HG03342 (cell line): Measurements from ENCODE around the gene SLC16A7.
"Not testable (repeated sequence)": the region's sequence is repeated elsewhere in the genome, so short reads cannot be mapped to it uniquely, and the experiment has no call there.

Source experiments
- ATAC-seq: cut with Tn5 transposase; IDR thresholded peaks from one replicate; pipeline ENCODE4 v1.9.1; 2021; ENCODE audit warnings: mild to moderate bottlenecking, moderate library complexity; ENCODE audit not compliant: unreplicated experiment

Gene SLC16A7

GRCh38 chr12:59733200-59733599 lies 137.4 kb downstream of the SLC16A7 start:
- ATAC-seq, result no peak

- no peak for ATAC-seq
Observed at GRCh38 chr12:59734371-59734770, 138.5 kb downstream of the SLC16A7 start.

- no peak for ATAC-seq
Observed at GRCh38 chr12:59735231-59735630, 139.4 kb downstream of the SLC16A7 start.

GRCh38 chr12:59736359-59736758 lies 140.5 kb downstream of the SLC16A7 start:
- no peak for ATAC-seq

GRCh38 chr12:59736786-59737185 lies 141.0 kb downstream of the SLC16A7 start:
- ATAC-seq, result no peak

GRCh38 chr12:59737725-59738463 lies 142.1 kb downstream of the SLC16A7 start:
- peak; percentile 70 for ATAC-seq

- ATAC-seq, result no peak
Observed at GRCh38 chr12:59742841-59743240, 147.0 kb downstream of the SLC16A7 start.

GRCh38 chr12:59744564-59744963 lies 148.7 kb downstream of the SLC16A7 start:
- ATAC-seq, result no peak

- not testable (repeated sequence) for ATAC-seq
Observed at GRCh38 chr12:59751091-59751490, 155.3 kb downstream of the SLC16A7 start.

- ATAC-seq, result no peak
Observed at GRCh38 chr12:59761542-59761941, 165.7 kb downstream of the SLC16A7 start.

- ATAC-seq, result no peak
Observed at GRCh38 chr12:59763835-59764234, 168.0 kb downstream of the SLC16A7 start.

GRCh38 chr12:59768031-59768430 lies 172.2 kb downstream of the SLC16A7 start:
- no peak for ATAC-seq

GRCh38 chr12:59780605-59781135 lies 184.8 kb downstream of the SLC16A7 start:
- no peak for ATAC-seq

- ATAC-seq, result no peak
Observed at GRCh38 chr12:59787610-59788009, 191.8 kb downstream of the SLC16A7 start.

GRCh38 chr12:59792647-59793046 lies 196.8 kb downstream of the SLC16A7 start:
- ATAC-seq, result no peak

GRCh38 chr12:59803735-59804134 lies 207.9 kb downstream of the SLC16A7 start:
- ATAC-seq, result no peak

GRCh38 chr12:59808317-59808910 lies 212.6 kb downstream of the SLC16A7 start:
- ATAC-seq, result peak; percentile 95

- no peak for ATAC-seq
Observed at GRCh38 chr12:59811991-59812390, 216.2 kb downstream of the SLC16A7 start.

- no peak for ATAC-seq
Observed at GRCh38 chr12:59812716-59813115, 216.9 kb downstream of the SLC16A7 start.

- no peak for ATAC-seq
Observed at GRCh38 chr12:59820594-59821011, 224.8 kb downstream of the SLC16A7 start.

- ATAC-seq, result no peak
Observed at GRCh38 chr12:59823567-59823966, 227.7 kb downstream of the SLC16A7 start.

GRCh38 chr12:59827767-59828166 lies 231.9 kb downstream of the SLC16A7 start:
- no peak for ATAC-seq
